Neuronal stem cell (in vitro differentiated cells): ENCODE measurements around the gene TSNAX.

Experiments
- DNase-seq: peaks from one replicate; pipeline ENCODE4 v3.0.0-alpha.2; 2013; ENCODE audit warnings: low spot score
- H2AFZ ChIP-seq: one replicate; pipeline ENCODE4 v1.6.1; 2013; ENCODE audit warnings: mild to moderate bottlenecking, low read length, inconsistent platforms
- H2AK5ac ChIP-seq: 2 replicates; pipeline ENCODE4 v1.6.1; 2013; ENCODE audit warnings: low read depth, mild to moderate bottlenecking, inconsistent platforms, low read length, moderate library complexity, mixed read lengths
- H2BK120ac ChIP-seq: 2 replicates; pipeline ENCODE4 v1.6.1; 2013; ENCODE audit warnings: low read depth, mild to moderate bottlenecking, inconsistent platforms, low read length, moderate library complexity, mixed read lengths
- H2BK12ac ChIP-seq: one replicate; pipeline ENCODE4 v1.6.1; 2013; ENCODE audit warnings: low read length, inconsistent platforms
- H2BK15ac ChIP-seq: 2 replicates; pipeline ENCODE4 v1.6.1; 2013; ENCODE audit warnings: mild to moderate bottlenecking, low read length, inconsistent platforms, mixed read lengths
- H2BK5ac ChIP-seq: one replicate; pipeline ENCODE4 v1.6.1; 2013; ENCODE audit warnings: inconsistent platforms, mild to moderate bottlenecking, low read length, moderate library complexity
- H3K14ac ChIP-seq: one replicate; pipeline ENCODE4 v1.6.1; 2013; ENCODE audit warnings: low read length, inconsistent platforms
- H3K18ac ChIP-seq: 2 replicates; pipeline ENCODE4 v1.6.1; 2013; ENCODE audit warnings: low read length, inconsistent platforms
- H3K23ac ChIP-seq: 2 replicates; pipeline ENCODE4 v1.6.1; 2013; ENCODE audit warnings: low read depth, mild to moderate bottlenecking, mixed read lengths, low read length, inconsistent platforms; ENCODE audit not compliant: poor library complexity
- H3K27ac ChIP-seq: replicated peaks from 3 replicates; pipeline ENCODE4 v1.5.1; 2013; ENCODE audit warnings: low read length, inconsistent platforms
- H3K27me3 ChIP-seq, 3 experiments: 2 replicates each; pipeline ENCODE4 v1.6.1; 2013; ENCODE audit warnings: low read length in 3 of 3, mild to moderate bottlenecking in 2 of 3, inconsistent platforms in 1 of 3, low read depth in 1 of 3, mixed read lengths in 1 of 3, moderate library complexity in 1 of 3; ENCODE audit not compliant: control insufficient read depth in 3 of 3, insufficient read depth in 3 of 3
- H3K36me3 ChIP-seq, 2 donors: replicated peaks in 1 of 2; 2 replicates each; pipeline ENCODE4 v1.6.1; 2013; ENCODE audit warnings: low read length in 2 of 2; ENCODE audit not compliant: control insufficient read depth in 2 of 2, insufficient read depth in 2 of 2
- H3K4ac ChIP-seq: 2 replicates; pipeline ENCODE4 v1.6.1; 2013; ENCODE audit warnings: inconsistent platforms, mild to moderate bottlenecking, low read length, moderate library complexity
- H3K4me1 ChIP-seq, 2 donors: 1 replicate in 1 of 2; 2 replicates in 1 of 2; pipeline ENCODE4 v1.6.1; 2013; ENCODE audit warnings: low read length in 2 of 2, low read depth in 1 of 2; ENCODE audit not compliant: control insufficient read depth in 2 of 2, insufficient read depth in 1 of 2
- H3K4me2 ChIP-seq: one replicate; pipeline ENCODE4 v1.6.1; 2013; ENCODE audit warnings: mild to moderate bottlenecking, low read length, inconsistent platforms; ENCODE audit not compliant: insufficient read depth, poor library complexity, severe bottlenecking
- H3K4me3 ChIP-seq, 2 donors: 2 replicates each; pipeline ENCODE4 v1.5.1; 2013; ENCODE audit warnings: low read length in 2 of 2, mild to moderate bottlenecking in 2 of 2, inconsistent platforms in 1 of 2, moderate library complexity in 1 of 2
- H3K79me1 ChIP-seq: one replicate; pipeline ENCODE4 v1.6.1; 2013; ENCODE audit warnings: low read depth, mild to moderate bottlenecking, inconsistent platforms, low read length, moderate library complexity
- H3K9ac ChIP-seq: one replicate; pipeline ENCODE4 v1.6.1; 2013; ENCODE audit warnings: mild to moderate bottlenecking, low read depth, low read length, inconsistent platforms; ENCODE audit not compliant: poor library complexity
- H3K9me3 ChIP-seq, 2 donors: replicated peaks in 1 of 2; 2 replicates each; pipeline versions ENCODE3 to v1.6.1; 2013; ENCODE audit warnings: low read length in 2 of 2, mild to moderate bottlenecking in 2 of 2, inconsistent platforms in 1 of 2, low read depth in 1 of 2, mixed read lengths in 1 of 2, moderate library complexity in 1 of 2; ENCODE audit not compliant: control insufficient read depth in 2 of 2, insufficient read depth in 1 of 2
- H4K8ac ChIP-seq: one replicate; pipeline ENCODE4 v1.6.1; 2013; ENCODE audit warnings: low read depth, mild to moderate bottlenecking, inconsistent platforms, low read length, moderate library complexity
- H4K91ac ChIP-seq: one replicate; pipeline ENCODE4 v1.6.1; 2013; ENCODE audit warnings: low read length, low read depth, mild to moderate bottlenecking, inconsistent platforms; ENCODE audit not compliant: poor library complexity
- WGBS, 2 donors: extraction: QIAGEN DNeasy Blood & Tissue Kit; methylation state at CpG; one replicate each; pipeline ENCODE4 v1.1.7; 2013; ENCODE audit warnings: missing lambda C conversion rate in 2 of 2, mixed read lengths in 1 of 2; ENCODE audit not compliant: insufficient read length in 2 of 2, insufficient replicate concordance in 1 of 2; ENCODE audit errors: extremely low coverage in 2 of 2; 5-methylcytosine and 5-hydroxymethylcytosine counted together

Gene TSNAX

GRCh38 chr1:231584921-231585320 is 56.5 kb downstream of the TSNAX start:
- H2BK15ac ChIP-seq = no peak overlapping the region
- H2BK5ac ChIP-seq = no peak overlapping the region
- H3K23ac ChIP-seq = no peak overlapping the region
- no peaks in the 10 kb centered on the region for H3K4me1 ChIP-seq
- H3K9me3 ChIP-seq = no peaks in the 10 kb centered on the region
- H3K14ac ChIP-seq = no peak overlapping the region
- no peak overlapping the region for H2BK120ac ChIP-seq
- no peak overlapping the region for H3K4ac ChIP-seq
- no peak overlapping the region for H3K4me2 ChIP-seq
- no peaks in the 10 kb centered on the region for H3K27me3 ChIP-seq
- H3K9ac ChIP-seq = no peak overlapping the region
- no peak overlapping the region for H3K4me3 ChIP-seq
- H2AK5ac ChIP-seq = no peak overlapping the region
- H2BK12ac ChIP-seq = no peak overlapping the region
- no peak for DNase-seq
- H3K27ac ChIP-seq = no peak overlapping the region
- no peak overlapping the region for H4K8ac ChIP-seq
- no peak overlapping the region for H3K18ac ChIP-seq
- no CpG with 5 or more reads among the region's 5 CpGs for WGBS, 2 donors
- H2AFZ ChIP-seq = no peak overlapping the region
- H3K79me1 ChIP-seq = no peaks in the 10 kb centered on the region
- H4K91ac ChIP-seq = no peak overlapping the region
- no peaks in the 10 kb centered on the region for H3K36me3 ChIP-seq

- Histone ChIP-seq H3K79me1 (no peaks in the 10 kb centered on the region), H3K4ac (no peak overlapping the region)
These were observed 62.2 kb downstream of the TSNAX start for GRCh38 chr1:231590453-231591198.

GRCh38 chr1:231591466-231591865 is 63.0 kb downstream of the TSNAX start:
- WGBS, 2 donors = no CpG with 5 or more reads among the region's 11 CpGs
- no peak overlapping the region for H4K91ac ChIP-seq

More at GRCh38 chr1:231590453-231591198, 62.2 kb downstream of the TSNAX start:
- H4K91ac ChIP-seq = no peak overlapping the region
- H2BK12ac ChIP-seq = no peak overlapping the region
- H2AFZ ChIP-seq = no peak overlapping the region
- no peak overlapping the region for H3K4me3 ChIP-seq
- H2BK15ac ChIP-seq = no peak overlapping the region
- no peak overlapping the region for H3K18ac ChIP-seq
- H3K36me3 ChIP-seq = no peaks in the 10 kb centered on the region
- no peak overlapping the region for H3K23ac ChIP-seq
- no peaks in the 10 kb centered on the region for H3K4me1 ChIP-seq
- no peaks in the 10 kb centered on the region for H3K9me3 ChIP-seq
- H3K27me3 ChIP-seq = no peaks in the 10 kb centered on the region
- no peak overlapping the region for H4K8ac ChIP-seq
- no peak overlapping the region for H2BK5ac ChIP-seq
- no peak overlapping the region for H3K14ac ChIP-seq
- H2AK5ac ChIP-seq = no peak overlapping the region
- H3K4me2 ChIP-seq = no peak overlapping the region
- H3K27ac ChIP-seq = no peak overlapping the region
- H2BK120ac ChIP-seq = no peak overlapping the region
- peak; percentile 14 for DNase-seq
- H3K9ac ChIP-seq = no peak overlapping the region
- WGBS, 2 donors = no CpG with 5 or more reads among the region's 12 CpGs

GRCh38 chr1:231592809-231593208 is 64.3 kb downstream of the TSNAX start:
- no peak overlapping the region for H3K4me3 ChIP-seq
- no peaks in the 10 kb centered on the region for H3K9me3 ChIP-seq
- no CpG with 5 or more reads among the region's 1 CpG for WGBS, 2 donors

More at GRCh38 chr1:231591466-231591865, 63.0 kb downstream of the TSNAX start:
- H3K4me3 ChIP-seq = no peak overlapping the region
- no peak overlapping the region for H3K23ac ChIP-seq
- no peaks in the 10 kb centered on the region for H3K27me3 ChIP-seq
- no peak overlapping the region for H3K9ac ChIP-seq
- H2AK5ac ChIP-seq = peak overlapping the region; percentile 61
- H2BK15ac ChIP-seq = no peak overlapping the region
- DNase-seq = no peak
- H2BK120ac ChIP-seq = no peak overlapping the region
- no peak overlapping the region for H4K8ac ChIP-seq
- H3K27ac ChIP-seq = no peak overlapping the region
- no peak overlapping the region for H3K4me2 ChIP-seq
- no peaks in the 10 kb centered on the region for H3K79me1 ChIP-seq
- H3K18ac ChIP-seq = no peak overlapping the region
- H3K36me3 ChIP-seq = no peaks in the 10 kb centered on the region
- H2AFZ ChIP-seq = peak overlapping the region; percentile 13
- no peaks in the 10 kb centered on the region for H3K9me3 ChIP-seq
- H3K14ac ChIP-seq = peak overlapping the region; percentile 63
- no peak overlapping the region for H2BK5ac ChIP-seq
- no peak overlapping the region for H2BK12ac ChIP-seq
- H3K4me1 ChIP-seq = peaks cover 0 to 5% of the 10 kb centered on the region in 2 donors
- no peak overlapping the region for H3K4ac ChIP-seq

More at GRCh38 chr1:231592809-231593208, 64.3 kb downstream of the TSNAX start:
- Histone ChIP-seq H3K36me3 (no peaks in the 10 kb centered on the region), H4K8ac (no peak overlapping the region), H2AK5ac (no peak overlapping the region), H3K79me1 (no peaks in the 10 kb centered on the region), H2BK12ac (no peak overlapping the region), H4K91ac (no peak overlapping the region), H3K4me1 (peaks cover 0 to 7% of the 10 kb centered on the region in 2 donors), H2BK15ac (no peak overlapping the region), H3K9ac (no peak overlapping the region), H2AFZ (no peak overlapping the region), H3K23ac (no peak overlapping the region), H2BK5ac (no peak overlapping the region), H3K27ac (no peak overlapping the region), H3K18ac (no peak overlapping the region), H2BK120ac (no peak overlapping the region), H3K14ac (no peak overlapping the region), H3K4me2 (no peak overlapping the region), H3K27me3 (no peaks in the 10 kb centered on the region), H3K4ac (no peak overlapping the region)
- DNase-seq = no peak
